Gastroesophageal sphincter (tissue), 4 donors: Measurements from ENCODE around the gene PDCD4. TPM values are rescaled to one million over a fixed set of nuclear protein-coding genes. Genes with fewer than 3 reads are reported as not detected.
A peak's percentile ranks its signal among the peaks of the same experiment; 100 is the strongest.

Source experiments
- ATAC-seq: fragments of 150-250 bp; one replicate; pipeline ENCODE4 v1.9.1; 2016; ENCODE audit warnings: mild to moderate bottlenecking, moderate library complexity
- H3K27ac ChIP-seq, 4 donors: fragments of 200-600 bp; sonication (generic) in 3 of 4; 1 replicate in 3 of 4; 2 replicates in 1 of 4; pipeline ENCODE4 v1.5.1; 2016 to 2019
- H3K27me3 ChIP-seq: fragments of 200-600 bp; sonication (generic); one replicate; pipeline ENCODE4 v1.5.1; 2019
- H3K36me3 ChIP-seq, 2 donors: fragments of 200-600 bp; sonication (generic); one replicate each; pipeline ENCODE4 v1.5.1; 2019; ENCODE audit warnings: control low read depth in 1 of 2
- H3K4me1 ChIP-seq, 3 donors: fragments of 200-600 bp; sonication (generic); 1 replicate in 2 of 3; 2 replicates in 1 of 3; pipeline ENCODE4 v1.5.1; 2016 to 2019; ENCODE audit warnings: control low read depth in 2 of 3
- H3K4me3 ChIP-seq, 2 donors: fragments of 200-600 bp; sonication (generic); one replicate each; pipeline ENCODE4 v1.5.1; 2019; ENCODE audit warnings: mild to moderate bottlenecking in 1 of 2, moderate library complexity in 1 of 2
- H3K9me3 ChIP-seq, 3 donors: fragments of 200-600 bp; sonication (generic); one replicate each; pipeline ENCODE4 v1.5.1; 2017 to 2019; ENCODE audit warnings: control low read depth in 2 of 3
- EP300 ChIP-seq: sonication (generic); formaldehyde crosslinking; IDR thresholded peaks from one replicate; pipeline ENCODE4 v1.6.1; 2017; ENCODE audit warnings: antibody characterized with exemption, mild to moderate bottlenecking
- POLR2A ChIP-seq, 2 donors: fragments of 450-650 bp; IDR thresholded peaks; one replicate each; pipeline ENCODE4 v1.6.1; 2017; ENCODE audit warnings: antibody characterized with exemption in 2 of 2, mild to moderate bottlenecking in 2 of 2, moderate library complexity in 1 of 2
- POLR2AphosphoS5 ChIP-seq: sonication (generic); formaldehyde crosslinking; IDR thresholded peaks from one replicate; pipeline ENCODE4 v1.6.1; 2017; ENCODE audit warnings: antibody characterized with exemption
- WGBS, 2 donors: methylation state at CpG; one replicate each; pipeline ENCODE4 v1.1.5; 2018; ENCODE audit warnings: low coverage in 1 of 2; 5-methylcytosine and 5-hydroxymethylcytosine counted together
- total RNA-seq, 4 donors: library from RNA; depleted of rRNA; stranded (reverse); fragments of >200 nt; gene quantifications; one replicate each; pipeline ENCODE4 v1.1.0, GENCODE V29; 2016
- TF ChIP-seq, protein P1 (sequence below), 4 experiments: fragments of 200-600 bp in 2 of 4; fragments of 450-650 bp in 2 of 4; sonication (generic) in 1 of 4; IDR thresholded peaks; one replicate each; pipeline ENCODE4 v1.5.1; 2017 to 2019; ENCODE audit warnings: antibody characterized with exemption in 4 of 4, mild to moderate bottlenecking in 2 of 4, moderate library complexity in 2 of 4

PDCD4 gene
- total RNA-seq, 4 donors from 2014 or later: 69.1 to 74.6 (median 72.2) TPM

DNA sequence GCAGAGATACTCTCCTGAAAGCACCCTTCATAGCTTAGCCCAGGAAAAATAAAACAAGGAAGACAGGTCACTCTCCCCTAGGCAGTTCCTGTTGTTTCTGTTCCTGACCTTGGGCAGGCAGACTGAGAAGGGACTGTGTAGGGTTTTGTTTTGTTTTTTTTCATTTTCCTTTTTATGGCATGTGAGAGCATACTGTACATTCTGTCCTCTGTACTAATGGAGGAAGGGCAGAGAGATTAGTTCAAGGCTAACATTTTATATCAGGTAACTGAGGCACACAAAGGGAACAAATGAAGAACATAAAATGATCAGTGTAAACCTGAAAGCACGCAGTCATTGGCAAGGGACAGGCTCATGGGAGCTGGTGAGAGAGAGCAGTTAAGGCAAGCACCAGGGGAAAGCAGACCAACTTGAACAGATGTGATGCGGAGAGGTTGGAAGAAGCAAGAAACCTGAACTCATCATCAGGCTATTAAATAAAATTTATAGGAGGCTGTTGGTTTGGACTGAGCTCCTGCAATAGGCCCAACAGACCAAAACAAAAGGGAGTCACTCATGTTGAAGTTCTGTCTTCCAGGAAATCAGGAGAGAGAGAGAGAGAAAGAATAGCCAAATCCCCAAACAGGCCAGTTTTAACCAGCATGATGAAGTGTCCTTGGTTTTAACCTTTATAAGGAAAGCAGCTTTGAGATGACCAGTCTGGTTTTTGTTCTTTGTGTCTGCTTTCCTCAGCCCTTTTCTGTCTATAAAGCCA is 34.1 kb upstream of the PDCD4 start:
- Histone ChIP-seq H3K27ac (peak overlapping the region; percentile 20 to 79 (median 72)), H3K9me3 (no peaks in the 10 kb centered on the region), H3K36me3 (no peaks in the 10 kb centered on the region), H3K27me3 (no peaks in the 10 kb centered on the region), H3K4me3 (no peak overlapping the region), H3K4me1 (peaks cover 17 to 49% (median 19%) of the 10 kb centered on the region in 3 donors)
- peak; percentile 57 for ATAC-seq
- peak; percentile 50 for TF ChIP-seq POLR2AphosphoS5
- TF ChIP-seq, protein P1, sequence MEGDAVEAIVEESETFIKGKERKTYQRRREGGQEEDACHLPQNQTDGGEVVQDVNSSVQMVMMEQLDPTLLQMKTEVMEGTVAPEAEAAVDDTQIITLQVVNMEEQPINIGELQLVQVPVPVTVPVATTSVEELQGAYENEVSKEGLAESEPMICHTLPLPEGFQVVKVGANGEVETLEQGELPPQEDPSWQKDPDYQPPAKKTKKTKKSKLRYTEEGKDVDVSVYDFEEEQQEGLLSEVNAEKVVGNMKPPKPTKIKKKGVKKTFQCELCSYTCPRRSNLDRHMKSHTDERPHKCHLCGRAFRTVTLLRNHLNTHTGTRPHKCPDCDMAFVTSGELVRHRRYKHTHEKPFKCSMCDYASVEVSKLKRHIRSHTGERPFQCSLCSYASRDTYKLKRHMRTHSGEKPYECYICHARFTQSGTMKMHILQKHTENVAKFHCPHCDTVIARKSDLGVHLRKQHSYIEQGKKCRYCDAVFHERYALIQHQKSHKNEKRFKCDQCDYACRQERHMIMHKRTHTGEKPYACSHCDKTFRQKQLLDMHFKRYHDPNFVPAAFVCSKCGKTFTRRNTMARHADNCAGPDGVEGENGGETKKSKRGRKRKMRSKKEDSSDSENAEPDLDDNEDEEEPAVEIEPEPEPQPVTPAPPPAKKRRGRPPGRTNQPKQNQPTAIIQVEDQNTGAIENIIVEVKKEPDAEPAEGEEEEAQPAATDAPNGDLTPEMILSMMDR (IDR thresholded peaks at IDR 0.05): no peak
- WGBS, 2 donors: 48 to 50% methylated on average over 1 to 2 of the region's 2 CpGs

DNA sequence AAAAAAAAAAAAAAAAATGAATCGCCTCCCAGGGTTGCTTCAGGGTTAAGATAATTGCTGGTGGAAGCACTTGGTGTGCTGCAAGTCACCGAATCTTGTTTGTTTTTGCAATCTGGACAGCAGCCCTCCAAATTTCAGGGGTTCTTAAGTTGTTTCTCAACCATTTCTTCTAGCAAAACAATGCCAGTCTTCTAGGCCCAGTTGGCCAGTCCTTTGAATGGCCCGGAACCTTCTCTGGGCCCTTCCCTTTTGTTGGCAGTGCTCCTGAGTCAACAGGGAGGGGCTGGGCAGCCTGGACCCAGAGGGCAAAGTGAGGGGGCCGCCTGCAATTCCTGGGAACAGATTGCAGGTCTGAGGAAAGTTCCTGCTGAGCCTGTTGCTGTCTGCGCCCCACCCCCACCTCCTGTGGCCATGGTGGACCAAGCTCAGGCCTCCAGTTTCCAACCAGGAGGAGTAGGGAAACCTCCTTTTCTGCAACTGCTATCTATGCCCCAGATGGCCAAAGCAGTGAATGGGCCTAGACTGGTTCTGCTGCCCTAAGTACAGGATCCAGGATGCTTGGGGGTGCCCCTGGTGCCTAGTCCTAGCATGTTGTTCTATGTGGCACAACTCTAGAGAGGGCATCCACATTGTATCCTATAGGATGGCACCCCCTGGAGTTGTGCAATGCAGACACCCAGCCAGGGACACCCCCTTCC is 31.4 kb upstream of the PDCD4 start:
- Histone ChIP-seq H3K4me1 (peaks cover 14 to 29% (median 17%) of the 10 kb centered on the region in 3 donors), H3K4me3 (no peak overlapping the region), H3K36me3 (no peaks in the 10 kb centered on the region), H3K9me3 (no peaks in the 10 kb centered on the region), H3K27ac (no peak overlapping the region), H3K27me3 (no peaks in the 10 kb centered on the region)
- 76 to 100% methylated on average over 1 to 2 of the region's 5 CpGs for WGBS, 2 donors
- no peak for TF ChIP-seq POLR2AphosphoS5
- no peak for TF ChIP-seq EP300
- no peak for TF ChIP-seq POLR2A (IDR thresholded peaks at IDR 0.05)
- TF ChIP-seq, protein P1 (IDR thresholded peaks at IDR 0.05): no peak
- ATAC-seq: peak; percentile 45

DNA sequence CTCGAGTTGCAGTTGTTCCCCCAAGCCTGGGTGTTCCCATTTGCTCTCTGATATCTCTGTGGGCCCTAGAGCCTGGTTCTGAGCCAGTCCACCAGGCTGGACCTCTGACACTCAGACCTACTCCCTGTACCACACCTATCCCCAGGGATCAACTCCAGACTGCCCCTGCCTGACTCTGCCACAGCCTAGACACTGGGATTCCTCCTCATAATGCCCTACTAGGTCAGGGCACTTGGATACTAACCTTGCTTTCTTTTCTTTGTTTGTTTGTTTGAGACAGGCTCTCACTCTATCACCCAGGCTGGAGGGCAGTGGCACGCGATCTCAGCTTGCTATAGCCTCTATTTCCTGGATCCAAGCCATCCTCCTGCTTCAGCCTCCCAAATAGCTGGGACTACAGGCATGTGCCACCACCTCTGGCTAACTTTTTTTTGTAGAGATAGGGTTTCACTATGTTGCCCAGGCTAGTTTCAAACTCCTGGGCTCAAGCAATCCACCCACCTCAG is 30.8 kb upstream of the PDCD4 start:
- no peak for TF ChIP-seq EP300
- TF ChIP-seq, protein P1 (IDR thresholded peaks at IDR 0.05): no peak
- no peak for TF ChIP-seq POLR2A (IDR thresholded peaks at IDR 0.05)
- TF ChIP-seq POLR2AphosphoS5: no peak
- H3K27ac ChIP-seq: no peak overlapping the region
- H3K4me3 ChIP-seq: no peak overlapping the region
- no peaks in the 10 kb centered on the region for H3K27me3 ChIP-seq
- peaks cover 8 to 23% (median 13%) of the 10 kb centered on the region in 3 donors for H3K4me1 ChIP-seq
- WGBS, 2 donors: 92 to 94% methylated on average over 2 of the region's 3 CpGs
- ATAC-seq: no peak
- no peaks in the 10 kb centered on the region for H3K9me3 ChIP-seq
- no peaks in the 10 kb centered on the region for H3K36me3 ChIP-seq

DNA sequence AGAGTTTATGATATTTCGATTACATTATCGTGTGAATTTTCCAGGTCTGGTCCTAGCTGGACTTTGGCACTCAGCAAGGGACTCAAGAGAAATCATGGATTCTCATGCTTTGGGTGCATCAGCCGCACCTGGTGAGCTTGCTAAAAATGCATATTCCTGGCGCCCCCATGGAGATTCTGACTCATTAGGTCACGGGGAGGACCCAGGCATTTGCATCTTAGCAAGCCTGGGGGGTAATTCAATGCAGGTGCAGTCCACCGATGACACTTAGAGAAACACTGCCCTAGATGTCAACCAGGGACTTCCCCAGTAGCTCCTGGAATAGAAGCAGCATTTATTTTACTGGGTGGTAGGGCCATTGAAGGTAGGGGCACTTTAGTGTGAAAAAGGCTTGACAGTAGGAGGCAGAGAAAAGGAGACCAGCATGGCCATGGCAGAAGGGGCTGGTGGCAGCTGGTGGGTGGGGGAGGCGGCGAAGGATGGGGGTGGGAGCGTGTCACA is 29.9 kb upstream of the PDCD4 start:
- H3K36me3 ChIP-seq: no peaks in the 10 kb centered on the region
- 88% methylated on average over 3 to 4 of the region's 9 CpGs for WGBS, 2 donors
- H3K27ac ChIP-seq: no peak overlapping the region
- ATAC-seq: no peak
- peaks cover 6 to 15% (median 11%) of the 10 kb centered on the region in 3 donors for H3K4me1 ChIP-seq
- H3K4me3 ChIP-seq: no peak overlapping the region
- no peaks in the 10 kb centered on the region for H3K9me3 ChIP-seq
- no peaks in the 10 kb centered on the region for H3K27me3 ChIP-seq
- TF ChIP-seq EP300: no peak
- TF ChIP-seq POLR2AphosphoS5: no peak
- no peak for TF ChIP-seq POLR2A (IDR thresholded peaks at IDR 0.05)
- TF ChIP-seq, protein P1 (IDR thresholded peaks at IDR 0.05): no peak
